ENCODE data around the gene ZNF341.
A peak's percentile ranks its signal among the peaks of the same experiment; 100 is the strongest.
"Not testable (repeated sequence)": the region's sequence is repeated elsewhere in the genome, so short reads cannot be mapped to it uniquely, and the experiment has no call there.

The ZNF341 gene

DNA sequence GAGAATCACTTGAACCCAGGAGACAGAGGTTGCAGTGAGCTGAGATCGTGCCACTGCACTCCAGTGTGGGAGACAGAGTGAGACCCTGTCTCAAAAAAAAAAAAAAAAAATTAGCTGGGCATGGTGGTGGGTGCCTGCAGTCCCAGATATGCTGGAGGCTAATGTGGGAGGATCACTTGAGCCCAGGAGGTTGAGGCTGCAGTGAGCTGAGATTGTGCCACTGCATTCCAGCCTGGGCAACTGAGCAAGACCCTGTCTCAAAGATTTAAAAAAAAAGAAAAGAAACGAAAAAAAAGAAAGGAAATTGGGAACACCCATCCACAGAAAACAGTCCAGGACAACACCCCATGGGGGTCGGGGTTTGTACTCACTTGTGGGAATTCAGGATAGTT, 60.8 kb downstream of the ZNF341 start:
- DNase-seq, result not testable (repeated sequence)

GRCh38 chr20:33793011-33793931, 61.5 kb downstream of the ZNF341 start:
- DNase-seq, result no peak

DNA sequence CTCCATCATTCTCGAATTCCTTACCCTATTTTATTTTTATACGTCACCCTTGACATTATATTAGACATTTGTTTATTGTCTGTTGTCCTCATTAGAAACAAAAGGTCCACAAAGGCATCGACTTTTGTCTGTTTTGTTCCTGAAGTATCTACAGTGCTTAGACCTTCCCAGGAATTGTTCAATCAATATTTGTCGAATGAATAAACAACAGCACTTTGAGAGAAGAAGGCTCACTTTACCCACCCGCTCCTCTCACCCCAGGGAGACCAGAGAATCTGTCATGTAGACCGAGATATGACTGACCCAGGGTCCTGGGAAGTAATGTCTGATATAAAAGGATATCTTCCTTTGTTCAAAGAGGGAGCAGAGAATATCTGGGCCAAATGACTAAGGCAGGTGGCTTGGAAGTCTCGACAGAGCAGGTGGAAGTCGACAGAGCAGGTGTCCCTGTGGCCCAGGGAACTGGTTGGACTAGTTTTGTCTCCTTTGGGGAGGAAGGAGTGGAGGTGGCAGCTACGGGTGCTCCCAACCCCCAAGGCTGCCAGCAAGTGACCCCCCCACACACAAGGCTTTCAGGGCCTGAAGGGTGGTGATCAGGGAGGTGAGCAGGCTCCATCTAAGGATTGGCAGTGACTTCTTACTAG, 64.6 kb downstream of the ZNF341 start:
- DNase-seq, result no peak

DNA sequence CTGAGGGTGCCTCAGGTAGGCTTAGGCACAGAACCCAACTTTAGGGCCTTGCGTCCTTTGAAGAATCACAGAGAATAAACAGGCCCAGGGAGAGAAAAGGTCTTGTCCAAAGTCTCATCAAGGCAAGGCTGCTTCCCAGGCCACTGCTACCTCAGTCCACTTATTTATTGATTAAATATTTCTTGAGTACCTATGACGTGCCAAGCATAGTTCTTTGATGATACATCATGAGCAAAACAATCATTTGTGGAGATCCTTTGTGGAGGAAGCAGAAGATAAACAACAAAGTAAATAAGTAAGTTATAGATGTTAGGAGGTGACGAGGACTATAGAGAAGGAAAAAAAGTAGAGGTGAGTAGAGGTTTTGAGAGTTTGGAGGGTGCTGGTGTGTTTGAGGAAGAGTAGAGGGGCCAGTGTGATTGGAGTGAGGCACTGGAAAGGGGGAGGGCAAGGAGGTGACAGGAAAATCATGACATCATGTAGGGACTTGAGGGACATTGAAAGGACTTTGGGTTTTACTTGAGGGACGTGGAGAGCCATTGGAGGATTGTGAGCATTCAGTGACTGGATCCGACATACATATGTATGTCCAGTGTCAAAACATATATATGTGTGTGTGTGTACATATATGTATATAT, 65.2 kb downstream of the ZNF341 start:
- DNase-seq, result no peak

- DNase-seq, result no peak
Measured at GRCh38 chr20:33798444-33798843, 66.6 kb downstream of the ZNF341 start.

- DNase-seq, result no peak
Measured at GRCh38 chr20:33803921-33804337, 72.1 kb downstream of the ZNF341 start.

- no peak for DNase-seq
Measured at GRCh38 chr20:33808388-33808787, 76.6 kb downstream of the ZNF341 start.

DNA sequence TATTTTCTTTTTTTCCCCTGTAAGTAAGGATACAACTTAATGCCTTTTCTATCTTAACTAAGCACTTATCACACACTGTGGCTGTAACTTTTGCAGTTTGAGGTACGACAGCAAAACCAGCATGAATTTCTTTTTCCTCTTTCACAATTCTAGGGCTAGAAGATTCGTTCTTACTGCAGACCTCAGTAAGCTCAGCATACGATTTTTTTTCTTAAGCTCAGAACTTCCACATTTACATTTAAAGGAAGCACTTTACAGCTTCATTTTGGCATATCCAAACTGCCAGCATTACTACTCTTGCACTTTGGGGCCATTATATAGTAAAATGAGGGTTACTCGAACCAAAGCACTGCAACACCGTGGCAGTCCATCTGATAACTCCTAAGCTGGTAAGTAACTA, 78.5 kb downstream of the ZNF341 start:
- no peak for DNase-seq

DNA sequence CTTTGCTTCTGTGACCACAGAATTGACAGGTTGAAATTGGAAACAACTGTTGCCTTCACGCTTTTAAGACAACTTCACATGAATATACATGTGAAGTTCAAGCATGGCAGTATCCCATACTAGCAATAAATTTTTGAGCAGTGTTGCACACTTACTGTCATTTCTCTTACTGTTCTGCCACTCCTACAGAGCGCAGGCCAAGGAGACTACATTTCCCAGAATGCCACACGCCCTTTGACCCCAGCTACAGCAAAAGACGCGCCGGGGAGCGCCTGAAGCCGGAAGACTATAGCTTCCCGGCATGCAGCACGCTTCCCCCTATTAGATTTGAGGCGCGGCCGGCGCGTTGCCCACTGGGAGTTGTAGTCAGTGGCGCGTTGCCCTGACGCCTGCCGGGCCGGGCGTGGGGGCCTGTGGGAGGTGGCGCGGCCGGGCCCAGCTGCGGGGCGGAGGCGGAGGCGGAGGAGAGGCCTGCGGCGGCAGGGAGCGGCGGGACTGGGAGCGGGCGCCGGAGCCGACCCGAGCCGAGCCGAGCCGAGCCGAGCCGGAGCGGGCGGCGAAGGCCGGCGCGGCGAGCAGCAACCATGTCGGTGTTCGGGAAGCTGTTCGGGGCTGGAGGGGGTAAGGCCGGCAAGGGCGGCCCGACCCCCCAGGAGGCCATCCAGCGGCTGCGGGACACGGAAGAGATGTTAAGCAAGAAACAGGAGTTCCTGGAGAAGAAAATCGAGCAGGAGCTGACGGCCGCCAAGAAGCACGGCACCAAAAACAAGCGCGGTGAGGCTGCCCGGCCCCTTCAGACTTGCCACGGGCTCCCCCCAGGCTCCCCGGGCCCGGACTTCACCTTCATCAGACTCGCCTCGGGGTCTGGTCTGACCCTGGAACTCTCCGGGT, 79.3 kb downstream of the ZNF341 start, which contains the start of gene CHMP4B:
TSS of gene CHMP4B (plus strand) at position 464 of the 891 bp plus-strand sequence. CDS start at position 585, 121 bp downstream.
- peak; percentile 87 to 99 (median 97) for DNase-seq

- peak in 5 of 56 donors; percentile 12 to 53 (median 22) for DNase-seq
Measured at GRCh38 chr20:33811776-33812151, 80.0 kb downstream of the ZNF341 start.

GRCh38 chr20:33812152-33812849, 80.5 kb downstream of the ZNF341 start:
- DNase-seq, result peak in 7 of 56 donors; percentile 8 to 44 (median 21)

- DNase-seq, result no peak
Measured at GRCh38 chr20:33812908-33813462, 81.2 kb downstream of the ZNF341 start.

DNA sequence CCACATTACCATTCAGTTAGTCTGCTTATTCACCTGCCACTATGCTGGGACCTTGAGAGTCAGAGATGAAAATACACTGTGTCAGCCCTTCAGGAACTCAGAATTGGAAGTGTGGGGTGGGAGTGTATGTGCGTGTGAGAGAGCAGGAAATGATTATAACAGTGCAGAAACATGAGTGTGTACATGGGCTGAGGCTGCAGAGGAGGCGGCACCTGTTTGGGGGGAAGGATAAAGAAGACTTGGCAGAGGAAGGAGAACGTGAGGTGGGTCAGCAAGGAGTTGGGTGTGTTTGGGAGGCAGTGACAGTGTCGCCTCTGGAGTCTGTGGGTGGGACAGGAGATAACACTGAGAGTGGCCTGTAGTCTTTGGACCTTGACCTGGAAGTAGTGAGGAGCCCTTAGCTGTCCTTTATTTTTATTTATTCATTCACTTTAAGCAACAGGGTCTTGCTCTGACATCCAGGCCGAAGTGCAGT, 82.5 kb downstream of the ZNF341 start:
- DNase-seq, result peak in 2 of 56 donors; percentile 6 to 10

DNA sequence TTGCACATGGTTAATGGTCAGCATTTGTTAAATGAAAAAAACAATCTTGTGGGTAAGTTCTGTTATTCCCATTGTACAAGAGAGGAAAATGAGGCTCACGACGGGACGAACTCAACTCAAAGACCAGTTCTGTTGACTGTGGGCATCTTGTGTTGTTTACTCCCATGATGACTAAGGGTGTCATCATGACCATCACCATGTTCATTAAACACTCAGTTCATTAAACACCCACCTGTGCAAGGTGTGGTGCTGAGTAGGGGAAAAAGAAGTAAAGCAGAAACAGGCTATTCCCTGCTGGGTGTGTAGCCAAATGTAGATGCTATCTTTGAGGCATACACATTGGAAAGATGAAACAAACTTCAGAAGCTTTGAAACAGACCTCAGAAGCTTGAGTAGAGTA, 83.9 kb downstream of the ZNF341 start:
- no peak for DNase-seq

DNA sequence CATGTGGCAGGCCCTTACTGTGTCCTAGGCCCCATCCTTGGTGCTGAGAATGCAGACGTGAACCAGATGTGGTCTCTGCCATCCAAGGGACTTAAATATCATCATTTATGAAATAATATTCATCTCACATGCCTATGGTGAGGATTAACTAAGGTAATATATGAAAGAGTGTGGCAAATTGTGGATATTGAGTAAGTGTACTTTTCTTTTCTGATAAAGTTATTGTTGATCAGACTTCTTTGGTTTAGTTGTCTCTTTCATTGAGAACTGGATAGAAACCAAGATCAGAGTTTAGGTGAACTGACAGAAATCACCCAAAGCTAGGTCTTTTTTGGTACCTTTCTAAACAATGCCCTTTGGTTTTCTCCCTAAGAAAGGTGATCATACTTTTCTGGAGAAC, 84.4 kb downstream of the ZNF341 start:
- DNase-seq, result no peak

DNA sequence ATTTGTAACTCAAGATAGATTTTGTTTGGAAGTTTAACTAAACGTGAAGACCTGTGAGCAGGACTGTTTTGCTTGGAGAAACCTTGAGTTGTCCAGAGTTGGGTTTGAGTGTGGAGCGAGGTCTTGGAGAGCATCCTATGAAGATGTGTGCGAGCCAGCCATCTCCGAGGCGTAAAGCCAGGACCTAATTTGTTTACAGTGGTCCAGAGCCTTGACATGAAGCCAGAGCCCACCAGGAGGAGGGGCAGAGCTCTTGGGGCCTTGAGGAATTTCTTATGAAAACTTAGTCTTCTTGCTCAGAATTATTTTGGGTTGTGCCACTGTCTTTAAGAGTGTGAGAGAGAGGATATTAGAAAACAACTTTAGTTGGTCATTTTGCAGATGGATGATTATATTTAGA, 85.6 kb downstream of the ZNF341 start:
- no peak for DNase-seq

- no peak for DNase-seq
Measured at GRCh38 chr20:33819456-33819855, 87.7 kb downstream of the ZNF341 start.

DNA sequence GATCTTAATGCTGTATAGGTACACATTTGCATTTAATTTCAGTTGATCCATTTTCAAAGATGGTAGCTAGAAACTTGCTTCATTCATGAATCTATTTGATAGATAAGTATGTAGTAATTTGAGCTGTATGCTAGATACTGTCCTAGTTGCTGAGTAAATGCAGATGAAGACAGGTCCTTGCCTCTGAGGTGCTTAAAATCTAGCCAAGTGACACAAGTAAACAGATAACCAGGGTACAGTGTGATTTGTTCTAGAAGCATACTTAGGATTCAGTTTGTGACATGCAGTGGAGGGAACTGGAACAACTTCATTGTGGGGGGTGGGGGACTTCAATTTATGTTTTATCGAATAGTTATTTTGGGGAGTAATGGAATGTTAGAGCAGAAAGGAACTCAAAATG, 88.6 kb downstream of the ZNF341 start:
- no peak for DNase-seq

GRCh38 chr20:33821270-33821836, 89.6 kb downstream of the ZNF341 start:
- DNase-seq, result no peak

- no peak for DNase-seq
Measured at GRCh38 chr20:33822423-33822822, 90.6 kb downstream of the ZNF341 start.

Data from nucleus accumbens (tissue), 56 donors.